GM21423 (cell line): Measurements from ENCODE around the gene KLK15.

Experiments
- ATAC-seq: cut with Tn5 transposase; IDR thresholded peaks from one replicate; pipeline ENCODE4 v1.9.1; 2021; ENCODE audit warnings: mild to moderate bottlenecking, moderate library complexity; ENCODE audit not compliant: unreplicated experiment

The KLK15 gene

DNA sequence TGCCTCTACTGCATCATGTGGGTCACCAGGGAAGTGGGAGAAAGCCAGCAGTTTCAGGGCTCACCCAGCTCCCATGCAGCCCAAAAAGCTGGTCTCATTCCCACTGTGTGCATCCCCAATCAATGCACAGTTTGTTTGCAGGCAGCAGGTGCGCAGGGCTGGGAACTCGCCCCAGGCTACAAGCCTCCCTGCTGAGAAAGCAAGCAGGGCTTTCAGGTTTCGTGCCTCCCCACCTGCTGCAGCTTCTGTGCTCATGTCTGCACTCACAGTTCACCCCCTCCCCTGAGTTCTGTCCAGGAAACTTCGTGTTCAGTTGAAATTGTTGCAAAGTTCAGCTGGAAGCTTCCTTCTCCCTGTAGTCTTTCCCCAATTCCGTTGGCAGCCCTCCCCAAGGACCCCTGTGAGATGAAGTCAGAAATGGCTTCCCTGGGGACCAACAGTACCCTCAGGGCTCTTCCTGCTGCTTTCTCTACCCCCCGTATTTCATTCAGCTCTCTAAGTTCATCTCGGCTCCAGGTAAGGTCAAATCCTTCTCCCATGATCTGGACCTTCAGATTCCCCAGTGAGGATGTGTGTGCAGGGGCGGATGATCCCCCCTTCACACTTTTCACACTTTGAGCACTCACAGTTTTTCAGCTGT, 11.0 kb upstream of the KLK15 start:
- ATAC-seq = no peak

GRCh38 chr19:50843701-50844221, 10.4 kb upstream of the KLK15 start:
- ATAC-seq = no peak

GRCh38 chr19:50843205-50843604, 9.8 kb upstream of the KLK15 start:
- ATAC-seq = no peak

DNA sequence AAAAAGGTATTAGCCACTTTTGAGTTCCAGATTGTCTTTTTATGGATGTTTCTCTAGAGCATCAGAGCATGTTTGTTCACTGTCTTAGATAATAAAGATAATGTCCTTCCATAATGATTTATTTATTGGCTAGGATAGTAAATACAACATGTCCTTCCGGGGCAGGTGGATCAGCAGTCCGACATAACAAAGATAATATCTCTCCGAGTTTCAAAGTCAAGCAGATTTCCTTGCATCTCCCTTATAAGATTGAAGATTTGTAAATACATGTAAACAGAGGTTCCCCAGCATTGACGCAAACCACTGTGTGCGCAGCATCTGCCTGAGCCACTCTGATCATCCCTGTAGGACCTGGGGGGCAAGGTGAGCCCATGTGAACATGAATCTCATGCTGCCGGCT, 8.8 kb upstream of the KLK15 start:
- ATAC-seq = no peak

DNA sequence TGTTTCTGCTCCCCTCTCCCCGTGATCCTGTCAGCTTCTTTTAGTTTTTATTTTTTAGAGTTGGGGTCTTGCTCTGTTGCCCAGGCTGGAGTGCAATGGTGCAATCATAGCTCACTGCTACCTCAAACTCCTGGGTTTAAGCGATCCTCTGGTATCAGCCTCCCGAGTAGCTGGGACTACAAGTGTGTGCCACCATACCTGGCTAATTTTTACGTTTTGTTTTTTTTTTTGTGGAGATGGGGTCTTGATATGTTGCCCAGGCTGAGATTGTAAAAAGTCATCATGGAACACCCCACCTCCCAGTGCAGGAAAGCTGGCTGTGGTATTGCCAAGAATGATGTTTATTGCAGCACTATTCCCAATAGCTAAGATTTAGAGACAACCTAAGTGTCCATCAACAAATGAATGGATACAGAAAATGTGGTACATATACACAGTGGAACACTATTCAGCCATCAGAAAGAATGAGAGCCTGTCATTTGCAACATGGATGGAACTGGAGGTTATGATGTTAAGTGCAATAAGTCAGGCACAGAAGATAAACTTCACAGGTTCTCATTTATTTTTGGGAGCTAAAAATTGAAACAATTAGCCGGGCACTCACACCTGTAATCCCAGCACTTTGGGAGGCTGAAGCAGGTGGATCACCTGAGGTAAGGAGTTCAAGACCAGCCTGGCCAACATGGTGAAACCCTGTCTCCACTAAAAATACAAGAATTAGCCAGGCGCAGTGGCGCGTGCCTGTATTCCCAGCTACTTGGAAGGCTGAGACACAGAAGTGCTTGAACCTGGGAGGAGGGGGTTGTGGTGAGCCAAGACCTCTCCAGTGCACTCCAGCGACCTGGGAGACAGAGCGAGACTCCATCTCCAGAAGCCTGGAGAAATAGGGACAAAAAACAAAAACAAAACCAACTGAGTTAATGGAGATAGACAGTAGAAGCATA, 6.6 kb upstream of the KLK15 start:
- ATAC-seq = no peak

- no peak for ATAC-seq
Measured at GRCh38 chr19:50838239-50838638, 4.9 kb upstream of the KLK15 start.

DNA sequence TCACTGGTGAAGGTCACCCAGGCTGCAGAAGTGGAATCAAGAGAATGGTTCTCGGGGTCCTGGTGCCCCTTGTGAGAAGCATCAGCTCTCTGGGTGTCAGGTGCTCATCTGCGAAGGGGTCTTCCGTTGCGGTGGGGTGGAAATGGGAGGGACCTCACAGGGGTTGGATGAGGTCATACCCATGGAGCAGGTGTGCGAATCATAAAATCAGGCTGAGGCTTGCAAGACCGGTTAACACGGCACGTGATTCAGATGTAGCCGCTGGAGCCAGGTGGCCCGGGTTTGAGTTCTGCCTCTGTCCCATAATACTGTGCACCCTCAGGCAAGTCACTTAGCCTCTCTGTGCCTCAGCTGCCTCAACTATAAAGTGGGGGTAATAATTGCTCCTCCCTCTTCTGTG, 3.9 kb upstream of the KLK15 start:
- ATAC-seq = no peak

- ATAC-seq = no peak
Measured at GRCh38 chr19:50836543-50837195, 3.3 kb upstream of the KLK15 start.

GRCh38 chr19:50835785-50836542, 2.6 kb upstream of the KLK15 start:
- peak; percentile 66 for ATAC-seq

GRCh38 chr19:50835103-50835784, 1.9 kb upstream of the KLK15 start:
- ATAC-seq = no peak

DNA sequence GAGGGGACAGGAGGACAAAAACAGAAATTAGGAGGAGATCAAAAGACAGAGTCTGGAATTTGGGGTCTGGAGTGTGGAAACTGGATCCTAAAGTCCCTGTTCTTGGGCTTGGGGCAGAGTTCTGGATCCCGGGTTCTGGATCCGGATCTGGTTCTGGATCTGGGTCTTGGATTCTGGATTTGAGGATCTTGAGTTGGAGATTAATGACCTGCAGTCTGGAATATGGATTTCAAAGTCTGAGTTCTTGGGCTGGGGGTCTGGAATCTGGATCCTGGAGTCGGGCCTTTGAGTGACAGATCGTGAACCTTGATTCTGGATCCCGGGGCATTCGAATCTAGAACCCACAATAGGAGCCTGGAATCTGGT, 411 bp upstream of the KLK15 start:
- no peak for ATAC-seq

DNA sequence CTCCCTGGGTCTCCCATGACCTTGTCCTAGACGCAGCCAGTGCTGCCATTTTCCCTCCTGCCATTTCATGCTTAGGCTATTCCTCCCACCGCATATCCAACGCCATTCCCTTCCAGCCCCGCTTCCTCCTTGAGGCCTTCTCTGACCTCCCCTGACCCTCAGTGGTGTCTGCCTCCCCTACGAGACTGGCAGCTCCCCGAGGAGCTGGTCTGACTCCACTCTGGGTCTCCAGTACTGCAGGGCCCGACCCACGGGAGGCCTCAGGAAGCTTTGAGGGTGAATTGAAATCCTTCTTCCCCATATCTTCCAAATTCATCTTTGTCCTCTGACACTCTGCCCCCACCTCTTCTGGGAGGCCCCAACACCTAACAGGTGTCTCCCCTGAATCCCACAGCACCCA, 708 bp downstream of the KLK15 start:
- ATAC-seq = no peak

- no peak for ATAC-seq
Measured at GRCh38 chr19:50831026-50831396, 2.4 kb downstream of the KLK15 start.

GRCh38 chr19:50830266-50831025, 2.9 kb downstream of the KLK15 start:
- no peak for ATAC-seq

GRCh38 chr19:50829801-50830200, 3.6 kb downstream of the KLK15 start:
- no peak for ATAC-seq

DNA sequence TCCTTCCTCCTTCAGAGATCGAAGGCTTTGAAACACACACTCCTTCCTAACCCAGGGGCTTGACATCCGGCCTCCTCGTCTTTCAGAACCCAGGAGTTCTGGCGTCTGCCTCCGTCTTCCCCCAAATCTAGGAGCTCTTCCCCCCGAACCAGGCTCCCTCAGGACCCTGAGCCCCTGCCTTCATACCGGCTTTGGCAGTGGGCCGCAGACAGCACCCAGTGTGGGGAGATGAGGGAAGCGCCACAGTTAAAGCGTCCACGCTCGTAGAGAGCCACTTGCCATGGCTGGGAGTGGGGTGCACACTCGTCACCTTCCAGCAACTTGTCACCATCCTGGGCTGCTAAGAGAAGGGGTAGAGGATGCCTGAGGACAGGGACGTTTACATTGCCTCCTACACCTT, 5.9 kb downstream of the KLK15 start:
- ATAC-seq = no peak

DNA sequence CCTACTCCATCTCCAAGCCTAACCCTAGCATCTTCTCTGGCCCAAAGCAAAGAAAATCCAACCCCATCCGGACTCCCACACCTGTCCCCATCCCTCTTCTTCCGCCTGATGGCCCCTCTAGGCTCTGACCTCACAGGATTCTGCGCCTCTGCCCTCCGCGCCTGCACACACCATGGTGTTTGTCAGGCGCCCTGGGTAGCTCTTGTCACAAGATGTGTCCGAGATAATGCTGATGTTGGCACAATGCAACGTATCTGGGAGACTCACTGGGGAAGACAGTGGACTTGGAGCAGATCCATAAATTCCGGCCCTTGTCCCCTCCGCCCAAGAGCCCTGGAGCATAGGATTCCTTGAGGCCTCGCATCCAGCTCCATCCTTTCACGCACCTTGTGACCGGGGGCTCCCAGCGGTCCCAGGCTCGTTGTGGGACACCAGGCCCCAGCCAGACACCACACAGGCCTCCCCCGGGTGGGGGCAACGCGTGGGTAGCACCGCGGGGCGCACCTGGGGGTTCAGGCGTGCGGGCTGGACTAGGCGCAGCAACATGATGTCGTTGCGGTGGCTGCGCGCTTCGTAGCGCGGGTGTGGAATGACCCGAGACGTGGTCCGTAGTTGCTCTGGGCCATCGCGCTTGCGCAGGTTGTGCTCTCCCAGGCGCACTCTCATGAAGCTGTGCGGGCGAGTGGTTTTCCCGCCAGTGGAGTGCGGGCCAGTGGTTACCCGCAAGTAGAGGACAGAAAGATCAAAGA, 6.7 kb downstream of the KLK15 start:
- ATAC-seq = no peak

DNA sequence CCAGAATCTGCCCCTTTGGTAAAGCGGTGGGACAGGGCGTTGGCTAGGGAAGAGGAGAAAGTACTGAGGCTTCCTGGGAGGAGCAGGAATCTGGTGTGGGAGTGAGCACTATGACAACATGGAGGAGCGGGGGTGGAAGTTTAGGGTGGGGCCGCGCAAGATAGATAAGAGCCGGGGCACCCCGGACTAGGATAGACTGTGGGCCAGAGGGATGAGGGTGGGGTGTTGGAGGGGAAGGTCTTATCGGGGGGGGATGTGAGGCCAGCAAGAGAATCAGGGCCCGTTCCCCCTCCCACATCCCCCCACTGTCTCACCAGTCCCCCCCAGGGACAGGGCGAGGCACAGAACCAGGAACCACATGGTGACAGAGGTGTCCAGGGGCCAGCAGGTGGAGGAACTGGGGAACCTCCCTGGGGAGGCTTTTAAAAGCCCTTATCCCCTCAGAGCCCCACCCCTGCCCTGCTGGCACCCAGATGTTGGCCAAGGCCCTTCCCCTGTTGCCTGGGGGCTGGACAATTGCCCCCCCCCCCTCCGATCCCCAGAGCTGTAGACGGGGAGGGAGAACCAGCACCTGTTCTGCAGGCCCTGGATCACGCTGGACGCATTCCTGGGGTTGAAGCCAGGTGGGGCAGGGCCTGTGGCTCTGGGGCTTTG, 9.9 kb downstream of the KLK15 start, which contains the start of gene KLK1:
TSS of gene KLK1 (minus strand) at position 399 of the 654 bp plus-strand sequence. CDS start at position 360, 39 bp downstream.
- no peak for ATAC-seq
